Keratinocyte (primary cell): Measurements from ENCODE around the gene SIGLEC9. TPM values are rescaled to one million over a fixed set of nuclear protein-coding genes. Genes with fewer than 3 reads are reported as not detected.

Experiments
- DNase-seq: peaks from one replicate; pipeline ENCODE4 v3.0.0-alpha.2; 2011; ENCODE audit warnings: low read depth, missing footprints, low spot score
- FAIRE-seq: peaks from 2 replicates; lab custom pipeline; 2011; peaks lifted over from hg19 to GRCh38; lab: Jason Lieb, UNC
- H2AFZ ChIP-seq: 2 replicates; pipeline ENCODE4 v1.6.0; 2012; ENCODE audit warnings: low read length, control low read depth, inconsistent platforms; ENCODE audit not compliant: control insufficient read depth
- H3K27ac ChIP-seq: 2 replicates; pipeline ENCODE4 v1.5.1; 2011; ENCODE audit warnings: low read length; ENCODE audit not compliant: control insufficient read depth, insufficient read depth
- H3K27me3 ChIP-seq: 3 replicates; pipeline ENCODE4 v1.6.0; 2011; ENCODE audit warnings: low read length; ENCODE audit not compliant: control insufficient read depth, insufficient read depth; ENCODE audit errors: extremely low read depth
- H3K36me3 ChIP-seq, 2 experiments: 2 replicates in 1 of 2; 3 replicates in 1 of 2; pipeline ENCODE4 v1.5.1; 2011; ENCODE audit warnings: low read length in 2 of 2, mild to moderate bottlenecking in 1 of 2; ENCODE audit not compliant: control insufficient read depth in 2 of 2, insufficient read depth in 2 of 2; ENCODE audit errors: extremely low read depth in 1 of 2
- H3K4me1 ChIP-seq: 3 replicates; pipeline ENCODE4 v1.5.1; 2011; ENCODE audit warnings: low read length; ENCODE audit not compliant: control insufficient read depth, insufficient read depth; ENCODE audit errors: extremely low read depth
- H3K4me2 ChIP-seq: 3 replicates; pipeline ENCODE4 v1.6.0; 2011; ENCODE audit warnings: low read depth, low read length; ENCODE audit not compliant: control insufficient read depth, insufficient read depth; ENCODE audit errors: extremely low read depth
- H3K4me3 ChIP-seq, 3 experiments: fragments of 200-600 bp in 1 of 3; sonication (generic) in 1 of 3; 2 replicates in 2 of 3; 3 replicates in 1 of 3; pipeline ENCODE4 v1.5.1; 2011 to 2016; ENCODE audit warnings: low read length in 3 of 3, mild to moderate bottlenecking in 3 of 3, control low read depth in 2 of 3, inconsistent platforms in 1 of 3, low read depth in 1 of 3, mixed read lengths in 1 of 3, mixed run types in 1 of 3, moderate library complexity in 1 of 3; ENCODE audit not compliant: control insufficient read depth in 2 of 3, insufficient read depth in 2 of 3; ENCODE audit errors: extremely low read depth in 1 of 3
- H3K79me2 ChIP-seq: 2 replicates; pipeline ENCODE4 v1.6.0; 2012; ENCODE audit warnings: low read length; ENCODE audit not compliant: control insufficient read depth, insufficient read depth
- H3K9ac ChIP-seq: 3 replicates; pipeline ENCODE4 v1.6.0; 2011; ENCODE audit warnings: low read length; ENCODE audit not compliant: control insufficient read depth, insufficient read depth; ENCODE audit errors: extremely low read depth
- H3K9me1 ChIP-seq: 3 replicates; pipeline ENCODE4 v1.6.0; 2011; ENCODE audit warnings: low read length; ENCODE audit not compliant: control insufficient read depth, insufficient read depth; ENCODE audit errors: extremely low read depth
- H3K9me3 ChIP-seq: 2 replicates; pipeline ENCODE4 v1.5.1; 2012; ENCODE audit warnings: low read depth, low read length; ENCODE audit not compliant: control insufficient read depth
- H4K20me1 ChIP-seq: 3 replicates; pipeline ENCODE4 v1.6.0; 2011; ENCODE audit warnings: low read length; ENCODE audit not compliant: control insufficient read depth, insufficient read depth; ENCODE audit errors: extremely low read depth
- EZH2 ChIP-seq: IDR thresholded peaks from one replicate; pipeline ENCODE4 v1.6.1; 2012; ENCODE audit warnings: inconsistent platforms, mild to moderate bottlenecking, low read length, moderate library complexity
- dilution Hi-C: fragments of 300-500 bp; cut with MboI; formaldehyde crosslinking; loops from one replicate; pipeline ENCODE4 v1.7.0; 2020; ENCODE audit warnings: low sequenced_read_pairs; ENCODE audit not compliant: extremely low pct_ligation_motif_present
- polyA plus RNA-seq, 5 experiments: library from polyadenylated mRNA; depleted of rRNA in 3 of 5; stranded (reverse) in 3 of 5; stranded (forward) in 1 of 5; unstranded in 1 of 5; fragments of >200 nt; gene quantifications; 1 replicate in 1 of 5; 2 replicates in 3 of 5; 3 replicates in 1 of 5; pipeline versions ENCODE4 v1.2.1 to v1.2.3, GENCODE V29; 2011 to 2012; ENCODE audit warnings: missing spikeins in 2 of 5, low read depth in 1 of 5, low replicate concordance in 1 of 5
- TF ChIP-seq, protein P1 (sequence below), 3 experiments: IDR thresholded peaks in 1 of 3; conservative IDR thresholded peaks in 1 of 3; optimal IDR thresholded peaks in 1 of 3; 2 replicates in 2 of 3; 3 replicates in 1 of 3; pipeline versions ENCODE3 to v1.5.1; 2011; ENCODE audit warnings: low read length in 3 of 3, mild to moderate bottlenecking in 3 of 3, moderate library complexity in 2 of 3, control low read depth in 1 of 3, inconsistent platforms in 1 of 3; ENCODE audit not compliant: insufficient read depth in 2 of 3; ENCODE audit errors: extremely low read depth in 1 of 3

The SIGLEC9 gene
- polyA plus RNA-seq, 1 donor (not counting 4 experiments of a cell fraction or from before 2014, with no cell fraction given): not detected

DNA sequence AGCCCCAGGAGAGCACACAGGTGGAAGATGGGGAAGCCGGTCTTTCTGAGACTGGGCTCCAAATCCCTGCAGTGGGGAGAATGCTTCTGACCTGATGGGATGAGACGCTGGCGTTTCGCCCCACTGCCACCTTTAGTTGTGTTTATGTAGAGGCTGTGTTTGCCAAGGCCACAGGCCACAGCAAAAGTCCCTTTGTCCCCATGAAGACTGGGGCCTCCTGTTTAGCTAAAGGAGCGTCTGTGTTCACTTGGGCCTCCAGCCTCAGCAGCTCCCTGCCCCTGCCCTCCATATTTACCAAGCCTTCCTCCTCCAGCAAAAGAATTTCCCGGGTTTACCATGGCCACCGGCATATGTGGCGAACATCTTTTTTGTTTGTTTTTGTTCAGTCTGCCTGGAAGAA lies 31.6 kb upstream of the SIGLEC9 start:
- peaks cover 5% of the 10 kb centered on the region for H3K9me1 ChIP-seq
- H2AFZ ChIP-seq: no peak overlapping the region
- H3K9me3 ChIP-seq: no peaks in the 10 kb centered on the region
- H3K4me1 ChIP-seq: peaks cover 23% of the 10 kb centered on the region
- no peak overlapping the region for H3K27ac ChIP-seq
- no peaks in the 10 kb centered on the region for H4K20me1 ChIP-seq
- TF ChIP-seq EZH2: no peak
- TF ChIP-seq, protein P1, sequence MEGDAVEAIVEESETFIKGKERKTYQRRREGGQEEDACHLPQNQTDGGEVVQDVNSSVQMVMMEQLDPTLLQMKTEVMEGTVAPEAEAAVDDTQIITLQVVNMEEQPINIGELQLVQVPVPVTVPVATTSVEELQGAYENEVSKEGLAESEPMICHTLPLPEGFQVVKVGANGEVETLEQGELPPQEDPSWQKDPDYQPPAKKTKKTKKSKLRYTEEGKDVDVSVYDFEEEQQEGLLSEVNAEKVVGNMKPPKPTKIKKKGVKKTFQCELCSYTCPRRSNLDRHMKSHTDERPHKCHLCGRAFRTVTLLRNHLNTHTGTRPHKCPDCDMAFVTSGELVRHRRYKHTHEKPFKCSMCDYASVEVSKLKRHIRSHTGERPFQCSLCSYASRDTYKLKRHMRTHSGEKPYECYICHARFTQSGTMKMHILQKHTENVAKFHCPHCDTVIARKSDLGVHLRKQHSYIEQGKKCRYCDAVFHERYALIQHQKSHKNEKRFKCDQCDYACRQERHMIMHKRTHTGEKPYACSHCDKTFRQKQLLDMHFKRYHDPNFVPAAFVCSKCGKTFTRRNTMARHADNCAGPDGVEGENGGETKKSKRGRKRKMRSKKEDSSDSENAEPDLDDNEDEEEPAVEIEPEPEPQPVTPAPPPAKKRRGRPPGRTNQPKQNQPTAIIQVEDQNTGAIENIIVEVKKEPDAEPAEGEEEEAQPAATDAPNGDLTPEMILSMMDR (optimal IDR thresholded peaks at IDR 0.05 in 1 of 3, IDR thresholded peaks at IDR 0.05 in 1 of 3, conservative IDR thresholded peaks at IDR 0.05 in 1 of 3; ENCODE audit: extremely low read depth in 1 of 3, insufficient read depth in 2 of 3, low read length in 3 of 3): no peak
- H3K27me3 ChIP-seq: no peaks in the 10 kb centered on the region
- no peaks in the 10 kb centered on the region for H3K79me2 ChIP-seq
- FAIRE-seq: no peak
- H3K9ac ChIP-seq: no peak overlapping the region
- H3K36me3 ChIP-seq: peaks cover 2 to 5% of the 10 kb centered on the region in 2 experiments
- no peak overlapping the region for H3K4me3 ChIP-seq
- DNase-seq: no peak
- dilution Hi-C loops: no loop called here
- H3K4me2 ChIP-seq: no peak overlapping the region

DNA sequence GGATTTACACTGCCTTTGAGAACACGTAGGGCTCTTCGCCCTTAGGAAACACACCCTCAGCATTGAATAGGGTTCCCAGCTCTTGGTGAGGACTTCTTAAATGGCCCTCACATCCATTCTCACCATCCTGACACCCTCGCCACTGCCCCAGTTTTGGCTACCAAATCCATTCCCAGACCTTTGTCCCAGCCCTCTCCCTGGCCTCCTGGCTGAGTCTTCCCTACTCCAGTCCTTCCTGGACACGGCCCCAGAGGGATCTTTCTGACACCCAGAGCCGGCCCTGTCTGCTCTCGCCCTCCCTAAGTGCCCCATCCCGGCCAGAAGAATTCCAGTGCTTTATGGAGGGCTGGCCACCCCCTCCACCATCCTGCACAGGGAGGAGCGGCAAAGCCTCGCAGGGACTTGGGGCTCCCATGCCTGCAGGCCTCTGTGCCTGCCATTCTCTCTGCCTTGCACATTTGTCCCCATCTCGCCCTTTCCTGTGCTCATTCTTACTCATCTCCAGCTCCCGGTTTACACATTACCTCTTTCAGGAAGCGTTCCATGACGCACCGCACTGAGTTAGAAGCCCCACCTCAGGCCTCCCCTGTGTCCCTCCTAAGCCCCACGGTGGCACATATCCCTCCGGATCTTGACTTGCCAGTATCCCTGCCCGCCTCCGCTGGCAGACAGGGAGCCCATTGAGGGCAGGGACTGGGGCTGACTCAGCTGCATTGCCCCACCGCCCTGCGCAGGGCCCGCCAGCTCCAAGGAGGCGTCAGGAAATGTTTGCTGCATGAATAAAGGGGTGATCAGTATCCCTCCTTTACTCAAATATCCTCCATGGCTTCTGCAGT lies 31.0 kb upstream of the SIGLEC9 start:
- Histone ChIP-seq H3K4me3 (no peak overlapping the region), H4K20me1 (no peaks in the 10 kb centered on the region), H3K27ac (no peak overlapping the region), H3K79me2 (no peaks in the 10 kb centered on the region), H3K36me3 (peaks cover 2 to 5% of the 10 kb centered on the region in 2 experiments), H2AFZ (no peak overlapping the region), H3K9me1 (peaks cover 5% of the 10 kb centered on the region), H3K9ac (no peak overlapping the region), H3K4me1 (peaks cover 23% of the 10 kb centered on the region), H3K27me3 (no peaks in the 10 kb centered on the region), H3K4me2 (no peak overlapping the region), H3K9me3 (no peaks in the 10 kb centered on the region)
- no peak for DNase-seq
- no peak for FAIRE-seq
- TF ChIP-seq EZH2: no peak
- TF ChIP-seq, protein P1 (optimal IDR thresholded peaks at IDR 0.05 in 1 of 3, IDR thresholded peaks at IDR 0.05 in 1 of 3, conservative IDR thresholded peaks at IDR 0.05 in 1 of 3; ENCODE audit: extremely low read depth in 1 of 3, insufficient read depth in 2 of 3, low read length in 3 of 3): no peak
- dilution Hi-C loops: no loop called here
